K562 (cell line): ENCODE results near the gene SMIM23. TPM values are rescaled to one million over a fixed set of nuclear protein-coding genes. Genes with fewer than 3 reads are reported as not detected.

Experiments used
- ATAC-seq: fragments of 200-7000 bp; cut with Tn5 transposase; 3 replicates; pipeline ENCODE4 v1.9.1; 2020; ENCODE audit warnings: moderate library complexity
- BruUV-seq: library from RNA; stranded (reverse); fragments of 400-500 nt; replicated peaks from 2 replicates; lab custom pipeline; 2021; lab: Mats Ljungman, UMichigan
- CTCF ChIA-PET: fragments of 300-600 bp; formaldehyde crosslinking; extraction: SDS; loops from one replicate; lab custom pipeline; 2021; ENCODE audit warnings: low intra/inter-chr PET ratio; lab: Yijun Ruan, JAX
- POLR2A ChIA-PET: fragments of 300-600, 350-650 bp; sonication (Branson Sonifier 250); formaldehyde crosslinking; extraction: SDS; loops from one replicate; lab custom pipeline; 2021; ENCODE audit warnings: antibody characterized with exemption, inconsistent platforms; lab: Yijun Ruan, JAX
- DNase-seq, 4 experiments: peaks; one replicate each; pipeline versions ENCODE4 v3.0.0 to v3.0.0-alpha.2; 2011 to 2018; ENCODE audit warnings: low spot score in 3 of 4, mixed read lengths in 3 of 4; ENCODE audit errors: extremely low read depth in 1 of 4
- FAIRE-seq: peaks from 2 replicates; lab custom pipeline; 2011; peaks lifted over from hg19 to GRCh38; lab: Jason Lieb, UNC
- H2AFZ ChIP-seq: 2 replicates; pipeline ENCODE4 v1.6.0; 2011; ENCODE audit warnings: low read depth, low read length, control low read depth, inconsistent platforms
- H3K27ac ChIP-seq: fragments of 200-600 bp; 3 replicates; pipeline ENCODE4 v1.8.0; 2011; ENCODE audit warnings: low read depth, mild to moderate bottlenecking, control low read depth, inconsistent platforms, low read length, moderate library complexity, mixed read lengths; ENCODE audit errors: extremely low read depth
- H3K27me3 ChIP-seq, 2 experiments: fragments of 300-600 bp in 1 of 2; 2 replicates in 1 of 2; 3 replicates in 1 of 2; pipeline versions ENCODE4 v1.6.0 to v1.8.0; 2011; ENCODE audit warnings: inconsistent platforms in 2 of 2, low read length in 2 of 2, mild to moderate bottlenecking in 1 of 2, mixed read lengths in 1 of 2, moderate library complexity in 1 of 2; ENCODE audit not compliant: control insufficient read depth in 2 of 2, insufficient read depth in 2 of 2
- H3K36me3 ChIP-seq: fragments of 300-600 bp; 3 replicates; pipeline ENCODE4 v1.8.0; 2011; ENCODE audit warnings: mild to moderate bottlenecking, low read length, inconsistent platforms; ENCODE audit not compliant: control insufficient read depth, insufficient read depth
- H3K4me1 ChIP-seq, 2 experiments: fragments of 200-600 bp in 1 of 2; replicated peaks in 1 of 2; 2 replicates in 1 of 2; 3 replicates in 1 of 2; pipeline versions ENCODE4 v1.5.1 to v1.8.0; 2011; ENCODE audit warnings: inconsistent platforms in 2 of 2, low read length in 2 of 2, mild to moderate bottlenecking in 1 of 2, mixed read lengths in 1 of 2, moderate library complexity in 1 of 2; ENCODE audit not compliant: control insufficient read depth in 2 of 2, insufficient read depth in 2 of 2
- H3K4me2 ChIP-seq: 2 replicates; pipeline ENCODE4 v1.6.1; 2011; ENCODE audit warnings: low read length, control low read depth, inconsistent platforms, mixed read lengths; ENCODE audit not compliant: insufficient read depth
- H3K4me3 ChIP-seq: fragments of 200-600 bp; sonication (generic), shearing (Covaris generic); 2 replicates; pipeline ENCODE4 v1.5.1; 2016; ENCODE audit warnings: control low read depth, inconsistent platforms
- H3K79me2 ChIP-seq: fragments of 200-600 bp; 3 replicates; pipeline ENCODE4 v1.8.0; 2011; ENCODE audit warnings: low read length, inconsistent platforms; ENCODE audit not compliant: control insufficient read depth, insufficient read depth
- H3K9ac ChIP-seq, 2 experiments: 2 replicates each; pipeline versions ENCODE4 v1.6.0 to v1.6.1; 2011; ENCODE audit warnings: low read depth in 2 of 2, low read length in 2 of 2, control low read depth in 1 of 2, inconsistent platforms in 1 of 2, mild to moderate bottlenecking in 1 of 2, mixed read lengths in 1 of 2; ENCODE audit not compliant: insufficient read depth in 1 of 2
- H3K9me1 ChIP-seq: one replicate; pipeline ENCODE4 v1.6.0; 2011; ENCODE audit warnings: inconsistent platforms, mild to moderate bottlenecking, low read length, moderate library complexity; ENCODE audit not compliant: control insufficient read depth, insufficient read depth
- H3K9me3 ChIP-seq: replicated peaks from 2 replicates; pipeline ENCODE4 v1.5.1; 2011; ENCODE audit warnings: low read depth, low read length, inconsistent platforms; ENCODE audit not compliant: control insufficient read depth, insufficient read depth
- H4K20me1 ChIP-seq: replicated peaks from 2 replicates; pipeline ENCODE4 v1.6.1; 2011; ENCODE audit warnings: low read length, inconsistent platforms, mixed read lengths; ENCODE audit not compliant: control insufficient read depth, insufficient read depth
- NFE2 ChIP-seq: IDR thresholded peaks from 2 replicates; pipeline ENCODE4 v1.6.1; 2014; ENCODE audit warnings: antibody characterized with exemption, low read depth
- PURB ChIP-seq: sonication (generic); formaldehyde crosslinking; IDR thresholded peaks from 2 replicates; pipeline ENCODE4 v1.9.0; 2021; ENCODE audit warnings: low read depth, mild to moderate bottlenecking, missing genetic modification reagents
- TSHZ1 ChIP-seq: fragments of 250-450 bp; sonication (Bioruptor Pico); IDR thresholded peaks from 2 replicates; pipeline ENCODE4 v1.4.0; 2020; ENCODE audit warnings: mild to moderate bottlenecking, moderate library complexity
- WHSC1 ChIP-seq: IDR thresholded peaks from one replicate; pipeline ENCODE4 v1.6.1; 2012; ENCODE audit warnings: low read length, control low read depth, inconsistent platforms
- ZBTB2 ChIP-seq: fragments of 450-650 bp; IDR thresholded peaks from 2 replicates; pipeline ENCODE4 v1.6.1; 2016; ENCODE audit warnings: antibody characterized with exemption
- ZFPM2 ChIP-seq: fragments of 250-450 bp; sonication (Bioruptor Pico); IDR thresholded peaks from 2 replicates; pipeline ENCODE4 v1.5.1; 2022; ENCODE audit warnings: mild to moderate bottlenecking
- ZNF280A ChIP-seq: fragments of 450-650 bp; IDR thresholded peaks from 2 replicates; pipeline ENCODE4 v1.6.1; 2018; ENCODE audit warnings: mild to moderate bottlenecking, low read depth; ENCODE audit not compliant: partially characterized antibody
- ZNF395 ChIP-seq: fragments of 200-800 bp; sonication (Bioruptor generic); IDR thresholded peaks from 2 replicates; pipeline ENCODE4 v1.6.1; 2017; ENCODE audit warnings: missing genetic modification characterization, missing compliant biosample characterization
- ZNF551 ChIP-seq: fragments of 250-450 bp; sonication (Bioruptor Pico); IDR thresholded peaks from 2 replicates; pipeline ENCODE4 v1.5.0; 2021; ENCODE audit warnings: mild to moderate bottlenecking, moderate library complexity
- ZNF592 ChIP-seq: fragments of 450-650 bp; IDR thresholded peaks from 2 replicates; pipeline ENCODE4 v1.6.1; 2017; ENCODE audit warnings: antibody characterized with exemption, mild to moderate bottlenecking
- WGBS: fragments of 100-300 bp; shearing (Covaris generic); methylation state at CpG from one replicate; pipeline ENCODE4 v1.1.6; 2016; ENCODE audit warnings: low coverage, mixed read lengths; ENCODE audit not compliant: insufficient coverage; ENCODE audit errors: missing lambda C conversion rate; 5-methylcytosine and 5-hydroxymethylcytosine counted together
- in situ Hi-C: fragments of 300-500 bp; cut with MboI; formaldehyde crosslinking; loops from 4 replicates; pipeline ENCODE4 v1.15.0; 2018; ENCODE audit warnings: inconsistent platforms, mixed read lengths
- intact Hi-C: fragments of 100-400 bp; cut with micrococcal nuclease; formaldehyde crosslinking; loops from 2 replicates; pipeline ENCODE4 v1.14.2; 2022
- polyA plus RNA-seq, 8 experiments: library from polyadenylated mRNA; depleted of rRNA in 4 of 8; stranded (reverse) in 5 of 8; unstranded in 3 of 8; fragments of >200 nt; fragmentation: Nextera tagmentation in 2 of 8; fragmentation: Illumina TruSeq in 1 of 8; extraction: Ambion mirVana in 2 of 8; extraction: Trizol in 1 of 8; gene quantifications; 2 replicates each; pipeline versions ENCODE4 v1.2.1 to v1.2.3, GENCODE V29; 2011 to 2014; ENCODE audit warnings: inconsistent platforms in 1 of 8, missing spikeins in 1 of 8
- total RNA-seq, 7 experiments: library from RNA; depleted of rRNA in 6 of 7; stranded (reverse); fragments of >200 nt in 6 of 7; fragmentation: Illumina TruSeq in 2 of 7; extraction: Trizol in 2 of 7; gene quantifications; 2 replicates each; pipeline versions ENCODE4 v1.2.1 to v1.2.3, GENCODE V29; 2011 to 2021; ENCODE audit warnings: low replicate concordance in 1 of 7

The SMIM23 gene
- total and polyA plus RNA-seq, 9 of the 15 experiments (the other 6 are each of a cell fraction or from before 2014, with no cell fraction given): not detected

- Histone ChIP-seq H3K4me3 (no peak overlapping the region), H3K27ac (no peak overlapping the region), H3K79me2 (no peaks in the 10 kb centered on the region), H2AFZ (no peak overlapping the region), H3K36me3 (no peaks in the 10 kb centered on the region), H3K4me1 (no peaks in the 10 kb centered on the region), H3K27me3 (no peaks in the 10 kb centered on the region; a peak in 1 of 5 replicates), H4K20me1 (no peaks in the 10 kb centered on the region), H3K4me2 (no peak overlapping the region), H3K9me3 (no peaks in the 10 kb centered on the region), H3K9me1 (no peaks in the 10 kb centered on the region), H3K9ac (no peak overlapping the region)
- no peak for ATAC-seq
- WGBS: 0% methylated on average over 3 of the region's 3 CpGs
- intact Hi-C loops: no loop called here
- CTCF ChIA-PET: no interaction called here
- in situ Hi-C loops: no loop called here
- no peak for FAIRE-seq
- BruUV-seq: no TSS peak
- POLR2A ChIA-PET: interaction anchor here (0.5 to 1.4 kb wide), 3 partner anchors 9 to 354 kb away, joined by 3 to 4 read pairs (median 4); no protein-coding TSS in a partner anchor
- DNase-seq: no peak
- TF ChIP-seq ZNF551 (CRISPR knock-in tag) (no peak), ZNF280A (no peak), PURB (CRISPR knock-in tag) (no peak), TSHZ1 (CRISPR knock-in tag) (no peak), ZFPM2 (CRISPR knock-in tag) (no peak), ZNF592 (no peak), WHSC1 (no peak), ZBTB2 (no peak), NFE2 (no peak), ZNF395 (no peak)
Observed at GRCh38 chr5:171749365-171749764, 36.3 kb upstream of the SMIM23 start.
